Stimulated activated CD8-positive, alpha-beta memory T cell treated with anti-CD3 and anti-CD28 coated beads, Interleukin-7, amount 100 ng/mL, for 24 hours (primary cell): Measurements from ENCODE around the gene OLFM4.

Source experiments
- DNase-seq: peaks from one replicate; pipeline ENCODE4 v3.0.0-alpha.2; 2020; ENCODE audit warnings: low read depth

OLFM4 gene

GRCh38 chr13:53014495-53015443, 13.8 kb upstream of the OLFM4 start:
- no peak for DNase-seq

- DNase-seq, result no peak
These were observed 12.6 kb upstream of the OLFM4 start for GRCh38 chr13:53015971-53016370.

- DNase-seq, result no peak
These were observed 11.1 kb upstream of the OLFM4 start for GRCh38 chr13:53017433-53017970.

- no peak for DNase-seq
These were observed 9.6 kb upstream of the OLFM4 start for GRCh38 chr13:53018690-53019647.

GRCh38 chr13:53020764-53021335, 7.8 kb upstream of the OLFM4 start:
- DNase-seq, result no peak

- DNase-seq, result no peak
These were observed 5.4 kb upstream of the OLFM4 start for GRCh38 chr13:53023246-53023645.

- no peak for DNase-seq
These were observed 550 bp upstream of the OLFM4 start for GRCh38 chr13:53028063-53028462.

GRCh38 chr13:53032849-53033248, 4.2 kb downstream of the OLFM4 start:
- DNase-seq, result no peak

- DNase-seq, result no peak
These were observed 10.4 kb downstream of the OLFM4 start for GRCh38 chr13:53038993-53039392.

- no peak for DNase-seq
These were observed 13.4 kb downstream of the OLFM4 start for GRCh38 chr13:53041968-53042516.

GRCh38 chr13:53042877-53043276, 14.3 kb downstream of the OLFM4 start:
- no peak for DNase-seq

- no peak for DNase-seq
These were observed 14.8 kb downstream of the OLFM4 start for GRCh38 chr13:53043398-53043797.

GRCh38 chr13:53045189-53045588, 16.6 kb downstream of the OLFM4 start:
- no peak for DNase-seq

- DNase-seq, result no peak
These were observed 20.3 kb downstream of the OLFM4 start for GRCh38 chr13:53048880-53049279.

GRCh38 chr13:53050151-53050550, 21.5 kb downstream of the OLFM4 start:
- no peak for DNase-seq

GRCh38 chr13:53052675-53053074, 24.1 kb downstream of the OLFM4 start:
- DNase-seq, result no peak

GRCh38 chr13:53054569-53054968, 26.0 kb downstream of the OLFM4 start:
- DNase-seq, result no peak

- no peak for DNase-seq
These were observed 29.6 kb downstream of the OLFM4 start for GRCh38 chr13:53058065-53058679.

GRCh38 chr13:53060840-53061490, 32.4 kb downstream of the OLFM4 start:
- no peak for DNase-seq

GRCh38 chr13:53064731-53065130, 36.1 kb downstream of the OLFM4 start:
- no peak for DNase-seq

GRCh38 chr13:53066411-53066810, 37.8 kb downstream of the OLFM4 start:
- no peak for DNase-seq
